ENCODE data around the gene C1orf185. TPM values are rescaled to one million over a fixed set of nuclear protein-coding genes. Genes with fewer than 3 reads are reported as not detected.

Gene C1orf185
- not detected in 2 replicates for total RNA-seq

DNA sequence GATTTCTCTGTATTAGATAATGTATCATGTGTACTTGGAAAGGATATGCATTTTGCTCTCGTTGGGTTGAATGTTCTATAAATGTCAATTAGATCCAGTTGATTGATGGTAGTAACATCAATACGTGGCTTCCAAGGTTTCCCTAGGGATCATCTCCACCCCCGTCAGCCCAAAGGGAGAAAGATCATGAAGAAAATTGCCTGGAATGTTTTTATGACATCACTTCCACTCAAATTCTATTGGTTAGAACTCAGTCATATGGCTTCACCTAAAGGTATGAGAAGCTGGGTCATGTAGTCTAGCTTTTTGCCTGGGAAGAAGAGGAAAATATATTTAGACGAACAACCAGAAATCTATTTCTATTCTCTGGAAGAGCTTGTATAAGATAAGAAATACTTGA lies at the start of gene C1orf185:
C1orf185 (plus strand) TSS at position 253 of the 400 bp plus-strand sequence; CDS start at position 259, 6 bp downstream.

Other genes starting within 250 kb of the C1orf185 start
- gene FAF1, start 142.0 kb upstream of the C1orf185 start, total RNA-seq = 15.3 and 27.7 TPM in 2 replicates
- 1.1 and 9.0 TPM in 2 replicates for gene CDKN2C, start 132.0 kb upstream of the C1orf185 start, total RNA-seq
- gene RNF11, start 134.0 kb downstream of the C1orf185 start, total RNA-seq = 65.5 and 77.6 TPM in 2 replicates
- gene TTC39A, start 228.3 kb downstream of the C1orf185 start, total RNA-seq = 1.3 and 20.8 TPM in 2 replicates

Data from mesangial cell (primary cell).